Small intestine (tissue), 7 donors: ENCODE data around the gene EPX. TPM values are rescaled to one million over a fixed set of nuclear protein-coding genes. Genes with fewer than 3 reads are reported as not detected.

Experiments used
- DNase-seq, 2 donors: peaks; one replicate each; pipeline versions ENCODE4 v3.0.0 to v3.0.0-alpha.2; 2013
- FAIRE-seq: peaks from 2 replicates; lab custom pipeline; 2012; peaks lifted over from hg19 to GRCh38; lab: Jason Lieb, UNC
- H3K27ac ChIP-seq, 3 donors: one replicate each; pipeline ENCODE4 v1.5.1; 2013; ENCODE audit warnings: low read length in 2 of 3, mild to moderate bottlenecking in 2 of 3, control low read depth in 1 of 3, inconsistent platforms in 1 of 3, low read depth in 1 of 3, moderate library complexity in 1 of 3
- H3K27me3 ChIP-seq, 3 donors: one replicate each; pipeline ENCODE4 v1.6.1; 2013; ENCODE audit warnings: low read length in 3 of 3, inconsistent platforms in 1 of 3; ENCODE audit not compliant: control insufficient read depth in 3 of 3, insufficient read depth in 3 of 3
- H3K36me3 ChIP-seq, 3 donors: one replicate each; pipeline ENCODE4 v1.6.1; 2013; ENCODE audit warnings: low read length in 3 of 3, inconsistent platforms in 1 of 3, low read depth in 1 of 3, mild to moderate bottlenecking in 1 of 3, moderate library complexity in 1 of 3; ENCODE audit not compliant: control insufficient read depth in 3 of 3, insufficient read depth in 2 of 3
- H3K4me1 ChIP-seq, 3 donors: one replicate each; pipeline ENCODE4 v1.6.1; 2013; ENCODE audit warnings: low read length in 2 of 3, inconsistent platforms in 1 of 3, low read depth in 1 of 3, mild to moderate bottlenecking in 1 of 3, moderate library complexity in 1 of 3; ENCODE audit not compliant: control insufficient read depth in 3 of 3, insufficient read depth in 2 of 3
- H3K4me3 ChIP-seq, 3 donors: one replicate each; pipeline ENCODE4 v1.5.1; 2013; ENCODE audit warnings: low read length in 3 of 3, control low read depth in 1 of 3, inconsistent platforms in 1 of 3, low read depth in 1 of 3, mild to moderate bottlenecking in 1 of 3, moderate library complexity in 1 of 3
- H3K9me3 ChIP-seq, 2 donors: one replicate each; pipeline ENCODE4 v1.6.1; 2013; ENCODE audit warnings: low read depth in 1 of 2, low read length in 1 of 2; ENCODE audit not compliant: control insufficient read depth in 2 of 2, insufficient read depth in 1 of 2
- WGBS, 3 donors: extraction: QIAGEN DNeasy Blood & Tissue Kit; methylation state at CpG; one replicate each; pipeline ENCODE4 v1.1.7; 2013; 5-methylcytosine and 5-hydroxymethylcytosine counted together
- polyA plus RNA-seq, 4 donors: library from polyadenylated mRNA; stranded (reverse) in 3 of 4; unstranded in 1 of 4; fragments of 200-250 nt in 3 of 4; fragments of 120-200 nt in 1 of 4; gene quantifications; one replicate each; pipeline versions ENCODE4 v1.2.1 to v1.2.3, GENCODE V29; 2013
- donor health status: healthy with polysubstance abuse.
- donor health status: control.
- donor health status: control.
- donor health status: Bipolar disorder and iron deficiency.
- donor health status: healthy.

EPX gene
- polyA plus RNA-seq, 4 donors: 0.24 TPM; not detected in 3

DNA sequence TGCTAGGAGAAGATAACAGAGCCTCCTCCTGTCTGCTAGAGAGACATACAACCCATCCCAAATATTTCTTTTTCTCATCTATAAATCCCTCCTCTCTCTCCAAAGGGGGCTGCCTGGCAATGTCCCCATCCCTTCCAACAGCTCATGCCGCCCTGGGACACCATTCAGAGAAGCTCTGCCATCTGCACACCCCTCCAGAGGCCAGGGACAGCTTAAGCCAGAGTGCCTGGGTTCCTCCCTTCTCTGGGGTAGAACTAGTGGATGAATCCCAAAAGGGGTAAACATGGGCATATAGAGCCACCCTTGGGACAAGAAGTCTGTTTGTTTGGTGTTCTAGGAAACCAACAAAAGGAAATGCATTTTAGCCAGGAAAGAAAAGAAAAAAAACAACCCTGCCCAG, 43.3 kb downstream of the EPX start:
- FAIRE-seq: no peak
- DNase-seq: no peak
- Histone ChIP-seq H3K9me3 (no peaks in the 10 kb centered on the region), H3K27me3 (peaks cover 0 to 20% (median 4%) of the 10 kb centered on the region in 3 donors), H3K36me3 (no peaks in the 10 kb centered on the region), H3K27ac (no peak overlapping the region), H3K4me3 (no peak overlapping the region), H3K4me1 (peaks cover 0 to 8% (median 0%) of the 10 kb centered on the region in 3 donors)
- 52 to 69% (median 63%) methylated on average over 1 of the region's 1 CpG for WGBS, 3 donors

DNA sequence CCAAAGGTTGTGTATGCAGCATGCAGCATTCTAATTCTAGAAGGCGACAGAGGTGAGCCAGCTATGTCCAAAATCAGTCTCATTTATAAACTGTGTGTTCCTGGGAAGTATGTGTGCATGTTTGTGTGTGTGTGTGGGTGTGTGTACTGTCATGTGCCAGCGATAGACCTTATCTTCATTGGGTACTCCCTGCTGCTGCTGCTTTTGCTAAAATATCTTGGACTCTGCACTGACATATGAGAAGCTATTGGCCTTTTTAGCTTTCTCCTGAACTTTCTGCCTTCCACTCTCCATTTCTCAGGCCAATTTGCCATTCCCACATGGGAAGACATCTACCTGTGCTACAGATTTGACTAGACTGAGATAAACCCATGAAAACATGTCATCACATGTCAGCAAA, 43.9 kb downstream of the EPX start:
- 51 to 71% (median 53%) methylated on average over 2 of the region's 2 CpGs for WGBS, 3 donors
- peaks cover 0 to 20% (median 4%) of the 10 kb centered on the region in 3 donors for H3K27me3 ChIP-seq

DNA sequence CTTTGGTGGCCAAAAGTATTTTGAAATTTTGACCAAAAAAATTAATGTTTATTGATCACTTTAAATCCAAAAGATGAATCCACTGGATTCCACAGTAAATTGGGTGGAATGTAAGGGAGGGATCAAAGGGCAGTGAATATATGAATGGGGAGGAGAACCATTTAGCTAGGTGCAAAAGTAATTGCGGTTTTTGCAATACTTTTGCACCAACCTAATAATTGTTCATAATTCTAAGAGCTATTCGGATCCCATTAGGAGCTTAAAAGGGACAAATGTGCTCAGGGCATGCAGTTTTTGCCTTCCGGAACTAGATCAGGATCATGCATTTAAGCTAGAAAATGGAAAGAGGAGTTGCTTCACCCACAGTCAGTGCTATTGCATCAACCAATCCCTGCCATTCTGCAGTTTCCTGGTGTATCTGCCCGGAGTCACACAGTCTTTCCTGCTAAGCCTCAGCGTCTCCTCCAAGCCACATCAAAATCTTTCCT, 45.7 kb downstream of the EPX start, which contains the start of gene LPO:
Gene LPO (plus strand): TSS at position 438 of the 488 bp plus-strand sequence. CDS start 4,396 bp downstream, outside the sequence.
- Histone ChIP-seq H3K27me3 (peaks cover 0 to 19% (median 4%) of the 10 kb centered on the region in 3 donors), H3K36me3 (no peaks in the 10 kb centered on the region), H3K27ac (no peak within 1 kb of the TSS), H3K4me1 (no peaks in the 10 kb centered on the region), H3K9me3 (no peaks in the 10 kb centered on the region), H3K4me3 (no peak within 1 kb of the TSS)
- no peak for DNase-seq
- WGBS, 3 donors: 73 to 76% (median 74%) methylated on average over 5 of the region's 5 CpGs
- no peak for FAIRE-seq

More for the DNA sequence above, 43.9 kb downstream of the EPX start:
- FAIRE-seq (no peak), DNase-seq (no peak)
- Histone ChIP-seq H3K36me3 (no peaks in the 10 kb centered on the region), H3K4me1 (peaks cover 0 to 8% (median 0%) of the 10 kb centered on the region in 3 donors), H3K9me3 (no peaks in the 10 kb centered on the region), H3K4me3 (no peak overlapping the region), H3K27ac (no peak overlapping the region)

GRCh38 chr17:58239987-58240386, 47.5 kb downstream of the EPX start:
- Histone ChIP-seq H3K9me3 (no peaks in the 10 kb centered on the region), H3K27me3 (peaks cover 0 to 16% (median 4%) of the 10 kb centered on the region in 3 donors), H3K27ac (no peak overlapping the region), H3K36me3 (no peaks in the 10 kb centered on the region), H3K4me3 (no peak overlapping the region), H3K4me1 (peaks cover 0 to 10% (median 0%) of the 10 kb centered on the region in 3 donors)
- 77 to 81% (median 78%) methylated on average over 1 of the region's 1 CpG for WGBS, 3 donors
- FAIRE-seq: no peak
- DNase-seq: no peak

DNA sequence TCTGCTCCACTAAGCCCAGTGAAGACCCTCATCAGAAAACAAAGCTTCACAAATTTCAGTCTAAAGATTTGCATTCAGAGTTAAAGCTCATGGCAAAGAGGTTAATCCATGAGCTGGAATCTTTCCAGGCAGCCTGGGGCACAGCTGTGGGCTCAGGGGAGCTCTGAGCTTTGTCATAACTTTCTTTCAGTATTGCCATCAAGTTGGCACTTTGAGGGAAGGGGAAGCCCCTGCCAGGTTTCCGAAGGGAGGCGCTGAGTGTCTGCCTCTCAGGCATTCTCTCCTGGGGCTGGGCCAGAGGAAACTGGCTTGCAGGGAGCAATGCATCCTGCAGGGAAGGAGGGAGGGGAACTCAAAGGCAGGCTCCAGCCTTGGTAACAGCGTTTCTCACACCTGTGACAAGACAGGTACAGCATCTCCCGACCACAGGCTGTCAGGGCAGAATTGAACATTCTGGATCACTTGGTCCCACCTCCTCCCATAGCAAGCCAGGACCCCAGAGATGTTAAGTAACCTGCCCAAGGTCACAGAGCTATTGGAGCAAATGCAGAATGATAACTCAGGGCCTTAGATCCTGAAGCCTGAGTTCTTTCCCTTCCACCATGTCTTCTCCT, 49.8 kb downstream of the EPX start:
- WGBS, 3 donors: 7 to 14% (median 12%) methylated on average over 3 to 4 of the region's 4 CpGs
- no peaks in the 10 kb centered on the region for H3K36me3 ChIP-seq
- no peak overlapping the region for H3K4me3 ChIP-seq
- peaks cover 0 to 27% (median 2%) of the 10 kb centered on the region in 3 donors for H3K4me1 ChIP-seq
- H3K27me3 ChIP-seq: peaks cover 0 to 12% (median 0%) of the 10 kb centered on the region in 3 donors
- H3K27ac ChIP-seq: no peak overlapping the region
- no peaks in the 10 kb centered on the region for H3K9me3 ChIP-seq
- FAIRE-seq: no peak
- no peak for DNase-seq

DNA sequence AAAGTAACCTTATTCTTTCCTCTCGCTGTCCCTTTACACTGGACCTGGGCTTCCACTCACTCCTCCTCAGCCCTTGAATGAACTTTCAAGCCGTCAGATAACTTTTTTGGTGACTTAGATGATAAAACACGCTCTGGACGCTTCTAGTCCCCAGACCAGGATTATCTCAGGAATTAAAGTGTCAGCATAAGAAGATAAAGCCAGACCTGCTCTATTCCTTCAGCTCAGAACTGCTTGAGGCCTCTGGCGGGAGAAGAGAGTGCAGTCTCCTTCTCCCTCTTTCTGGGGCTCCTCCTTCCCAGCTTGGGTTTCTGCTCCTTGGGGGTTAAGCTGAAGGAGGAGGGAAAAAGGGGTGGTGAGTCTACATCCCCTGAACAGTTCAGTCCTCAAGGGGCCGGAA, 52.4 kb downstream of the EPX start:
- H3K4me3 ChIP-seq: no peak overlapping the region
- no peaks in the 10 kb centered on the region for H3K9me3 ChIP-seq
- 75 to 86% (median 85%) methylated on average over 6 of the region's 6 CpGs for WGBS, 3 donors
- H3K27me3 ChIP-seq: peaks cover 0 to 21% (median 0%) of the 10 kb centered on the region in 3 donors
- H3K36me3 ChIP-seq: no peaks in the 10 kb centered on the region
- H3K27ac ChIP-seq: peak overlapping the region in 1 of 3 donors; percentile 67
- no peak for FAIRE-seq
- H3K4me1 ChIP-seq: peaks cover 2 to 40% (median 4%) of the 10 kb centered on the region in 3 donors
- no peak for DNase-seq

DNA sequence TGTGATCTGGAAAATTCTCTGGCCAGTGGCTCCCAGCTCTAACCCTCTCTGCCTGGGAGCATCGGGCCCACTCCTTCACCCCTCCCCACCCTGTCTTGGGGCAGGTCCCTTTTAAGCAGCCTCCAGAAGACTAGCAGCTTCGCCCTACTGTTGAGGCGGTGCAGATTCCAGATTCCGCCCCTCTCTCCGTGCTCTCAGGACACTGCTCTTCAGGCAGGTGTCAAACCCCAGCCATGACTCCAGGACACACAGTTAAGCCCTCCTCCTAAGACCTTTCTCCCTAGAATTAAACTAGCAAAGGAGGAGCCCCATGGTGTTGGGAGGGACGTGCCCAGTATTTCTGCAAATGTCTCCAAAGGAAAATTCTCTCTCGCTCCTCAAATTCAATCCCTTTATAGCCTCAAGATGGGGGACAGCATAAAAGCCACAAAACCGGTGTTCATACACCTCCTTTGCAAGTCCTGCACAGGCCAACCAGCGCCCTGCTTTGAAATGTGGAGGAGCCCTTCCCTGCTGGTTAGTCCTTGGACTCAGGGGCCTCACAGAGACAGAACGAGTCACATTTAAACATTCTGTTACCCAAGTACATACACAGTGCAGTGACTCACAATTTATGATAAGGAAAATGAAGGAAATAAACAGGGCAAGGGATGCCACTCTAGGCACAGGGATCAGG, 53.0 kb downstream of the EPX start:
- H3K36me3 ChIP-seq: no peaks in the 10 kb centered on the region
- FAIRE-seq (no peak), DNase-seq (peak; percentile 84 to 88)
- WGBS, 3 donors: 32 to 54% (median 46%) methylated on average over 10 of the region's 10 CpGs
- H3K4me1 ChIP-seq: peaks cover 2 to 40% (median 4%) of the 10 kb centered on the region in 3 donors
- peaks cover 0 to 21% (median 0%) of the 10 kb centered on the region in 3 donors for H3K27me3 ChIP-seq
- H3K27ac ChIP-seq: peak overlapping the region in 2 of 3 donors; percentile 67 to 68
- H3K4me3 ChIP-seq: no peak overlapping the region
- no peaks in the 10 kb centered on the region for H3K9me3 ChIP-seq

DNA sequence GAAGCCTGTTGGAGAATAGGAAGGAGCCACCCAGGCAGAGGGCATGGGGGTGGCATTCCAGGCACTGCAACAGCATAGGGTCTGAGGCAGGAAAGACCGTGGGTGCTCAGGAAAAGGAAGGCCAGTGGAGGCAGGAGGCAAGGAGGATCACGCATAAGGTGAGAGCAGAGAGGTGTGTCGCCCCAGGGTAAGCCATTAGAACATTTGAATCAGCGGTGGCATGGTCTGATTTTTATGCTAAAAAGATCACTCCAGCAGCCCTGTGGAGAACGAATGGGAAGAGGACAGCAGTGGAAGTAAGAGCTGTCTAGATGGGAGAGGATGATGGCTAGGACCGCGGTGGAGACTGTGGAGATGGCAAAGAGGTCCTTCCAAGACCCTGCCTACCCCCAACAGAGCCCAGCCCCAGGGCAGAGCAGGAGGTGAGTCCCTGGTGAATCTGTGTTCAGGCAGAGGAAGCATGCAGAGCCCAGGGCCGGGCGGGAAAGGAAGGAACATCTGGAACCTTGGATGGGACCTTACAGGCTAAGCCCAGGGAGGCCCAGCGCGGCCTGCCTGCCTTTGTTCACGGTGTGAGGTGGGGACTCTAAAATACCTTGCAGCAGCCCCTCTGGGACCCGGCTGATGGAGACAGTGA, 53.7 kb downstream of the EPX start:
- no peak for FAIRE-seq
- Histone ChIP-seq H3K4me3 (no peak overlapping the region), H3K27me3 (peaks cover 0 to 26% (median 0%) of the 10 kb centered on the region in 3 donors), H3K27ac (peak overlapping the region in 2 of 3 donors; percentile 45 to 57), H3K9me3 (no peaks in the 10 kb centered on the region), H3K36me3 (no peaks in the 10 kb centered on the region), H3K4me1 (peaks cover 2 to 40% (median 4%) of the 10 kb centered on the region in 3 donors)
- WGBS, 3 donors: 68 to 79% (median 79%) methylated on average over 13 of the region's 13 CpGs
- DNase-seq: no peak
